A549 treated with DMSO at 1 μM for 4 hours (cell line): ENCODE measurements around the gene RAN. TPM values are rescaled to one million over a fixed set of nuclear protein-coding genes. Genes with fewer than 3 reads are reported as not detected.

Source experiments
- total RNA-seq: library from RNA; stranded (reverse); fragments of 200-300 nt; extraction: Qiagen RNA extraction; gene quantifications from 5 replicates; pipeline ENCODE4 v1.2.3, GENCODE V29; 2022; ENCODE audit warnings: low read depth

RAN gene
- total RNA-seq, result 1,547 to 1,798 TPM (median 1,768 TPM) in 5 replicates

GRCh38 chr12:130871286-130872178, at the start of gene RAN:
Gene RAN, plus strand, starts transcription at chr12:130872066. Its CDS starts 528 bp downstream, at chr12:130872594.

GRCh38 chr12:130838951-130839769, 32.7 kb upstream of the RAN start, which contains the start of gene STX2:
Gene STX2, minus strand, starts transcription at chr12:130839250. Its CDS starts 151 bp downstream, at chr12:130839099.

Other genes starting within 250 kb of the RAN start
- gene RIMBP2, start 155.8 kb upstream of the RAN start, total RNA-seq, result not detected in 5 replicates
- 17.6 to 24.6 TPM (median 23.4 TPM) in 5 replicates for gene STX2, start 32.8 kb upstream of the RAN start, total RNA-seq
- 0.25 to 0.71 TPM (median 0.36 TPM) in 5 replicates for gene ADGRD1, start 81.8 kb downstream of the RAN start, total RNA-seq